GM12865 (cell line): Measurements from ENCODE around the gene MXRA8.
"Not testable (repeated sequence)": the region's sequence is repeated elsewhere in the genome, so short reads cannot be mapped to it uniquely, and the experiment has no call there.

Experiments
- DNase-seq: peaks from one replicate; pipeline ENCODE4 v3.0.0; 2010; ENCODE audit warnings: low read depth
- H3K4me3 ChIP-seq: 2 replicates; pipeline ENCODE4 v1.5.1; 2011; ENCODE audit warnings: mild to moderate bottlenecking, low read depth, low read length, control low read depth
- TF ChIP-seq, protein P1 (sequence below): IDR thresholded peaks from 2 replicates; pipeline ENCODE4 v1.5.1; 2011; ENCODE audit warnings: low read length, control low read depth, low read depth, inconsistent platforms; ENCODE audit not compliant: insufficient read depth; ENCODE audit errors: missing control alignments

The MXRA8 gene

DNA sequence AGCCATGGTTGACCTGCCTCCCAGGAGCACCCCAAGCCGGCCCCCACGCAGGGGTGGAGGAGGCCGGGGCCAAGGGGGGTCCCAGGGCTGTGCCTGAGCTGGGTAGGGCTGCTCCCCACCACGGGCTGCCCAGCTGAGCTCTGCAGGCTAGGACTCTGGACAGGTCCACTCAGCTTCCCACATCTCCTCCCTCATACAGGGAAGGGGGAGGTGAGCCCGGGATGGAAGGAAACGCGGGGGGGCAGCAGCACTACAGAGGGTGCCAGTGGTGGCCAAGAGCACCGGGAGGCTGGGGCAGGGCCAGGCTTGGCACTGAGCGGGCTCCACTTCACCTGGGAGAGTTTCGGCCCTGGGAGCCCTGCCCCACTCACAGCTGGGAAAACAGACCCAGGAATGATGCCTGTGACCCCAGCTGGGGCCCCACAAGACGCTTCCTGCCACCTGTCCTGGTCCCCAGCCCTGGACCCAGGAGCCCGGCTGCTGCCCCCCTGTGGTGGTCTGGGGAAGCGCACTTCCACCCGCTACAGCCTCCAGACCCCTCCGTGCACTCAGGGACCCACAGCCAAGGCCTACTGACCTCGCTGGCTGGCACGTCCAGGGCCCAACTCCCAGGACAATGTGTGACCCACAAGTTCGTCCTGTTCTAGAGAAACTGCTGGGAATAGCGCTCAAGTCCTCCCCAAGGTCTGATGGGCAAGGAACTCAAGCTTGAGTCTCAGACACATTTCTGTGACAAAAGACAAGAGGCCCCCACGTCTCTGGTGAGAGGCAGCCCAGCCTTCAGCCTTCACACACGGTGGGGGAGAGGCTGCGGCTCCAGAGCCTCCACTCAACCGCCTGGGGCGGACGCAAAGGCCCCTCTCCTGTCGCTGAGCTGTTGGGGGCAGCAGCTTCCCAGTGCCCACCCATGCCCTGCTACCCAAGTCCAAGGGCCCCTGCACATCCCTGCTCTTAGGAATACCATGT is 13.7 kb upstream of the MXRA8 start:
- peak; percentile 80 for DNase-seq
- no peak overlapping the region for H3K4me3 ChIP-seq
- TF ChIP-seq, protein P1, sequence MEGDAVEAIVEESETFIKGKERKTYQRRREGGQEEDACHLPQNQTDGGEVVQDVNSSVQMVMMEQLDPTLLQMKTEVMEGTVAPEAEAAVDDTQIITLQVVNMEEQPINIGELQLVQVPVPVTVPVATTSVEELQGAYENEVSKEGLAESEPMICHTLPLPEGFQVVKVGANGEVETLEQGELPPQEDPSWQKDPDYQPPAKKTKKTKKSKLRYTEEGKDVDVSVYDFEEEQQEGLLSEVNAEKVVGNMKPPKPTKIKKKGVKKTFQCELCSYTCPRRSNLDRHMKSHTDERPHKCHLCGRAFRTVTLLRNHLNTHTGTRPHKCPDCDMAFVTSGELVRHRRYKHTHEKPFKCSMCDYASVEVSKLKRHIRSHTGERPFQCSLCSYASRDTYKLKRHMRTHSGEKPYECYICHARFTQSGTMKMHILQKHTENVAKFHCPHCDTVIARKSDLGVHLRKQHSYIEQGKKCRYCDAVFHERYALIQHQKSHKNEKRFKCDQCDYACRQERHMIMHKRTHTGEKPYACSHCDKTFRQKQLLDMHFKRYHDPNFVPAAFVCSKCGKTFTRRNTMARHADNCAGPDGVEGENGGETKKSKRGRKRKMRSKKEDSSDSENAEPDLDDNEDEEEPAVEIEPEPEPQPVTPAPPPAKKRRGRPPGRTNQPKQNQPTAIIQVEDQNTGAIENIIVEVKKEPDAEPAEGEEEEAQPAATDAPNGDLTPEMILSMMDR: peak; percentile 97

DNA sequence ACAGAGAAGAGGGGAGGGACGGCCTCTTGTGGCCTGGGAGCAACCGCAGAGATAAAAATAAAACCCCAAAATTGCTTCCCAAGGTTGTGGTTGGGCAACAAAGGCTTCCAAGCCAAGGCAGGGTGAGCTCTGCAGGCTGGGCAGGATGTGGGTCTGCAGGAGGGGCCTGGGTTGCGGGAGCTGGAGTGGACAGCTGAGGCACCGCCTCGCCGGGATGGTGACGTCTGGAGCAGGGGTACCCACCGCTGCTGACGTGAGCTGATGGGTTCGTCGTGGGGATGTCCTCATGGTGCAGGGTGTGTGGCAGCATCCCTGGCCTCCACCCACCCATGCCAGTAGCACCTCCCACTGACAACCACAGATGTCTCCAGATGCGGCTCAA is 13.0 kb upstream of the MXRA8 start:
- DNase-seq: no peak
- TF ChIP-seq, protein P1: no peak
- no peak overlapping the region for H3K4me3 ChIP-seq

DNA sequence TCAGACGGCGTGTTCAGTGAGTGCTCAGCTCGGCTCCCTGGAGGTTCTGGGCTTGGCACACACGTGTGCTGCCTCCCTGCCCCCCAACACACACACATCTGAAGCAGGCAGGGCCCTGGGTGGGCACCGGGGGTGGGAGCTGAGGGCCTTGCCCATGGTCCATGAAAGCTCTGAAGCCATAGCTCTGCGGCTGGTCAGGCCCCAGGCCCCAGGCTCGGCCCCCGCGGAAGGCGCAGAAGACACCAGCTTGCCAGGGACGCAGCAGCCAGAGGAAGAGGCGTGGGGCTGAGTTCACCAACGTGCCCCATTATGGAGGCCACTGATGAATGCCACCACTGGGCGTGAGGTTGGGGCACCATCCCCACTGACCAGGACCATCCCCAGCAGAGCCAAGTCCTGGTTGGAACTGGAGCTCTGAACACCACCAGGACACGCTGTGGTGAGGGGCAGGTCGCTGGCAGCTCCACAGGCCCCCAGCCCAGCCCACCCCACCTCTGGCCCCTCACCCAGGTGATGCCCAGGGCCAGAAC is 12.5 kb upstream of the MXRA8 start:
- H3K4me3 ChIP-seq: no peak overlapping the region
- TF ChIP-seq, protein P1: no peak
- no peak for DNase-seq

DNA sequence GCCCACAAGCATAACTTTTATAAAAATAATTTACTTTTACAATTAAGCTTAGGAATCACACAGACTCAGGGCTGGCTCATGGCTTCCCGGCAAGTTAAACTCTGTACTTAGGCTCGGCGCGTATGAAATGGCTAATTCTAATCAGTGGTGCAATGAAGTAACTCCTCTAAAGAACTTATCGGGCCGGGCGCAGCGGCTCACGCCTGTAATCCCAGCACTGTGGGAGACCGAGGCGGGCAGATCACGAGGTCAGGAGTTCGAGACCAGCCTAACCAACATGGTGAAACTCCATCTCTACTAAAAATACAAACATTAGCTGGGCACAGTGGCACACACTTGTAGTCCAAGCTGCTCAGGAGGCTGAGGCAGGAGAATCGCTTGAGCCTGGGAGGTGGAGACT is 11.7 kb upstream of the MXRA8 start:
- H3K4me3 ChIP-seq, DNase-seq: not testable (repeated sequence)

DNA sequence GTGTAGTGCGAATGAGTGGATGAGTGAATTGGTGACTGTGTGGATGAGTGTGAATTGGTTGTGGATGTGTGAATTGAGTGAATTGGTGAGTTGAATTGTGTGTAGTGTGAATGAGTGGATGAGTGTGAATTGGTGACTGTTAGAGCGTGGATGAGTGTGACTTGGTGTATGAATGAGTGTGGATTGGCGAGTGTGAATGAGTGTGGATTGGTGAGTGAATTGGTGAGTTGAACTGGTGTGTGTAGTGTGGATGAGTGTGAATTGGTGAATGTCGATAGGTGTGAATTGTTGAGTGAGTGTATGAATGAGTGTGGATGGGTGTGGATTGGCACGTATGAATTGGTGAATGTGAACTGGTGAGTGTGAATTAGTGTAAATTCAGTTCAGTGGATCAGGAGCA is 9.0 kb upstream of the MXRA8 start:
- TF ChIP-seq, protein P1: no peak
- DNase-seq: no peak
- H3K4me3 ChIP-seq: no peak overlapping the region

DNA sequence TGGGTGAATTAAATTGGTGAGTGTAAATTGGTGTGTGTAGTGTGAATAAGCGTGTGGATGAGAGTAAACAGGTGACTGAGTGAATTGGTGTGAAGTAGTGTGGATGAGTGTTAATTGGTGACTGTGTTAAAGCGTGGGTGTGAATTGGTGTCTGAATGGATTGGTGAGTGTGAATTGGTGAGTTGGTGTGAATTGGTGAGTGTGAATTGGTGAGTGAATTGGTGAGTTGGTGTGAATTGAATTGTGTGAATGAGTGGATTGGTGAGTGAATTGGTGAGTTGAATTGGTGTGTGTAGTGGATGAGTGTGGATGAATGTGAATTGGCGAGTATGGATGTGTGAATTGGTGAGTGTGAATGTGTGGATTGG is 8.3 kb upstream of the MXRA8 start:
- TF ChIP-seq, protein P1: no peak
- no peak for DNase-seq
- H3K4me3 ChIP-seq: no peak overlapping the region

DNA sequence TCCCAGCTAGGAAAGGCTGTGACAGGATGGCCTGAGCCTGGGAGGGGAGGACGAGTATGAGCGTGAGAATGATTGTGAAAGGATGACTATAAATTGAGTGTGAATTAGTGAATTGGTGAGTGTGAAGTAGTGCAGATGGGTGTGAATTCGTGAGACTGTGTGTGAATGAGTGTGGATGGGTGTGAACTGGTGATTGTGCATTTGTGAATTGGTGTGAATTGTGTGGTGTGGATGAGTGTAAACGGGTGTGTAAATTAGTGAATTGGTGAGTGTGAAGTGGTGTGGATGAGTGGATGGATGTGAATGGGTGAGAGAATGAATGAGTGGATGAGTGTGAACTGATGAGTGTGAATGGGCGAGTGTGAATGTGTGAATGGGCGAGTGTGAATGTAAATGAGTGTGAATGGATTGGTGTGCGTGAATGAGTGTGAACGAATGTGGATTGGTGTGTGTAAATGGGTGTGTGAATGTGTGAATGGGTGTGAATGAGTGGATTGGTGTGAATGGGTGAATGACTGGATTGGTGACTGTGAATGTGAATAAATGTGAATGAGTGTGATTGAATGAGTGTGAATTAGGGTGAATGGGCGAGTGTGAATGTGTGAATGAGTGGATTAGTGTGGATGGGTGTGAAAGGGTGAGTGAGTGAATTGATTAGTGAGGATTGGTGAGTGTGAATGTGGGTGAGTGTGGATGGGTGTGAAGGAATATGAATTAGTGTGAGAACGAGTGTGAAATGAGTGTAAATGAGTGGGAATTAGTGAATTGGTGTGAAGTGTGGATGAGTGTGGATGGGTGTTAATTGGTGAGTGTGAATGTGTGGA is 7.7 kb upstream of the MXRA8 start:
- TF ChIP-seq, protein P1: no peak
- no peak for DNase-seq
- no peak overlapping the region for H3K4me3 ChIP-seq
